Measurements from ENCODE around the gene INTS11. TPM values are rescaled to one million over a fixed set of nuclear protein-coding genes. Genes with fewer than 3 reads are reported as not detected.
A peak's percentile ranks its signal among the peaks of the same experiment; 100 is the strongest.

The INTS11 gene
- total RNA-seq, 1 experiment from 2014 or later: 161 TPM

GRCh38 chr1:1340185-1340584 is 15.7 kb upstream of the INTS11 start (continued):
- TF ChIP-seq, protein P1, sequence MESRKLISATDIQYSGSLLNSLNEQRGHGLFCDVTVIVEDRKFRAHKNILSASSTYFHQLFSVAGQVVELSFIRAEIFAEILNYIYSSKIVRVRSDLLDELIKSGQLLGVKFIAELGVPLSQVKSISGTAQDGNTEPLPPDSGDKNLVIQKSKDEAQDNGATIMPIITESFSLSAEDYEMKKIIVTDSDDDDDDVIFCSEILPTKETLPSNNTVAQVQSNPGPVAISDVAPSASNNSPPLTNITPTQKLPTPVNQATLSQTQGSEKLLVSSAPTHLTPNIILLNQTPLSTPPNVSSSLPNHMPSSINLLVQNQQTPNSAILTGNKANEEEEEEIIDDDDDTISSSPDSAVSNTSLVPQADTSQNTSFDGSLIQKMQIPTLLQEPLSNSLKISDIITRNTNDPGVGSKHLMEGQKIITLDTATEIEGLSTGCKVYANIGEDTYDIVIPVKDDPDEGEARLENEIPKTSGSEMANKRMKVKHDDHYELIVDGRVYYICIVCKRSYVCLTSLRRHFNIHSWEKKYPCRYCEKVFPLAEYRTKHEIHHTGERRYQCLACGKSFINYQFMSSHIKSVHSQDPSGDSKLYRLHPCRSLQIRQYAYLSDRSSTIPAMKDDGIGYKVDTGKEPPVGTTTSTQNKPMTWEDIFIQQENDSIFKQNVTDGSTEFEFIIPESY (IDR thresholded peaks at IDR 0.05; ENCODE audit: extremely low read depth, insufficient replicate concordance, low read length): no peak
- TF ChIP-seq SIN3A (IDR thresholded peaks at IDR 0.05; ENCODE audit: low read depth): no peak
- no peak for TF ChIP-seq POLR2AphosphoS5 (IDR thresholded peaks at IDR 0.05; ENCODE audit: low read depth, low read length)
- no peak for TF ChIP-seq MAX (IDR thresholded peaks at IDR 0.05)
- no peak for TF ChIP-seq SP1 (IDR thresholded peaks at IDR 0.05; ENCODE audit: low read depth)
- no peak for TF ChIP-seq POLR2A (IDR thresholded peaks at IDR 0.05; ENCODE audit: borderline replicate concordance, extremely low read depth, insufficient read depth, insufficient read length)
- TF ChIP-seq FOSL1 (IDR thresholded peaks at IDR 0.05; ENCODE audit: low read depth): no peak
- TF ChIP-seq ATF3 (IDR thresholded peaks at IDR 0.05): no peak

DNA sequence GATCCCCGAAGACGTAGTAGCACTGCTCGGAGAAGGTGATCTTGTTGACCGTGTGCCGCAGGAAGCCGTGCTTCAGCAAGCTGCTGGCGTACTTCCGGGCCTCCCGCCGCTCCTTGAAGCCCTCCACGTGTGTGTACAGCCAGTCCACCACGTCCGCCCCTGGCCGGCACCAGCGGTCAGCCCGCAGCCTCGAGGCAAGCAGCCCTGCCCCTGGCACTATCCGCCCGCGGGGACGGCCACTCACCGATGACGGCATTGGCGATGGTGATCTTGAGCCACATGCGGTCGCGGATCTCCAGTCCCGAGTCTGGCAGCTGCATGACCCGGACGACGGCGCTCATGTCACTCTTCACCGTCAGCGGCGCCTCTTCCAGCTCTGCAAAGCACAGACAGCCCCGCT is 13.8 kb upstream of the INTS11 start:
- H3K9me3 ChIP-seq (ENCODE audit: control insufficient read depth in 1 of 2, insufficient read depth in 1 of 2, low read depth in 1 of 2, low read length in 2 of 2): no peaks in the 10 kb centered on the region
- H4K20me1 ChIP-seq (ENCODE audit: insufficient read depth): peaks cover 4% of the 10 kb centered on the region; the same call in 1 of the 2 replicates
- no peaks in the 10 kb centered on the region for H3K27me3 ChIP-seq (ENCODE audit: insufficient read depth, low read length)
- POLR2A ChIA-PET: interaction anchor here (0.6 to 1.4 kb wide), 3 partner anchors 10 to 56 kb away, joined by 3 to 4 read pairs (median 4); no protein-coding TSS in a partner anchor
- 0 out of 2 replicates have a peak overlapping the region, but pooled peaks have one; percentile 12 for H3K4me2 ChIP-seq (ENCODE audit: low read length)
- H3K79me2 ChIP-seq (ENCODE audit: insufficient read depth, low read length): peaks cover 36% of the 10 kb centered on the region
- DNase-seq (ENCODE audit: low read depth, low spot score) (no peak), ATAC-seq (no peak)
- peaks cover 1 to 33% of the 10 kb centered on the region in 2 experiments for H3K4me1 ChIP-seq (ENCODE audit: control insufficient read depth in 1 of 2, insufficient read depth in 2 of 2, low read length in 2 of 2)
- H3K9ac ChIP-seq (ENCODE audit: low read length): no peak overlapping the region
- CTCF ChIA-PET: no interaction called here
- peaks cover 7 to 40% of the 10 kb centered on the region in 2 experiments; a peak in 3 of 4 replicates for H3K36me3 ChIP-seq (ENCODE audit: control insufficient read depth in 1 of 2, insufficient read depth in 2 of 2, low read length in 2 of 2)
- BruUV-seq (replicated peaks): no TSS peak
- H2AFZ ChIP-seq (ENCODE audit: low read depth, low read length, poor library complexity, severe bottlenecking): no peak overlapping the region
- no peaks in the 10 kb centered on the region for H3K9me2 ChIP-seq (ENCODE audit: insufficient read depth)
- RAD21 ChIA-PET (ENCODE audit: low non-redundant PET in 1 of 2, low total read pairs in 2 of 2, uncharacterized antibody in 2 of 2, unreplicated experiment in 2 of 2): no interaction called here
- intact Hi-C loops (cut with micrococcal nuclease): no loop called here
- no peak overlapping the region; the same call in 1 of the 2 replicates for H3K27ac ChIP-seq (ENCODE audit: low read depth, low read length)
- no peak overlapping the region for H3K4me3 ChIP-seq (replicated peaks in 1 of 2; ENCODE audit: low read depth in 1 of 2, low read length in 2 of 2)
- TF ChIP-seq YY1 (IDR thresholded peaks at IDR 0.05; ENCODE audit: extremely low read depth, insufficient replicate concordance, low read depth, low read length) (no peak), SP1 (IDR thresholded peaks at IDR 0.05; ENCODE audit: low read depth) (no peak), FOSL1 (IDR thresholded peaks at IDR 0.05; ENCODE audit: low read depth) (no peak), REST (IDR thresholded peaks at IDR 0.05; ENCODE audit: low read depth) (no peak), SRF (IDR thresholded peaks at IDR 0.05; ENCODE audit: low read depth) (no peak), ZFX (IDR thresholded peaks at IDR 0.05) (no peak), SIN3A (IDR thresholded peaks at IDR 0.05; ENCODE audit: low read depth) (no peak), ZNF274 (IDR thresholded peaks at IDR 0.05; ENCODE audit: low read depth, low read length) (no peak), EZH2phosphoT487 (IDR thresholded peaks at IDR 0.05; ENCODE audit: borderline replicate concordance) (no peak), ELF1 (IDR thresholded peaks at IDR 0.05; ENCODE audit: borderline replicate concordance, low read depth) (no peak)
- TF ChIP-seq, protein P1 (IDR thresholded peaks at IDR 0.05; ENCODE audit: extremely low read depth, insufficient replicate concordance, low read length): no peak

All from HCT116 (cell line).